NOMO-1 treated with DMSO at 0.1 percent for 48 hours (cell line): ENCODE data around the gene DNAJC4.

Experiments used
- DNase-seq: peaks from one replicate; lab custom pipeline; 2025; ENCODE audit not compliant: unreplicated experiment; lab: John Stamatoyannopoulos, UW

DNAJC4 gene

GRCh38 chr11:64275031-64275800 lies 44.9 kb downstream of the DNAJC4 start:
- DNase-seq, result no peak

GRCh38 chr11:64275841-64276240 lies 45.5 kb downstream of the DNAJC4 start:
- DNase-seq, result no peak

GRCh38 chr11:64276653-64277431 lies 46.5 kb downstream of the DNAJC4 start:
- DNase-seq, result no peak

- no peak for DNase-seq
Observed at GRCh38 chr11:64278576-64279190, 48.3 kb downstream of the DNAJC4 start.

- DNase-seq, result no peak
Observed at GRCh38 chr11:64281957-64282770, 51.8 kb downstream of the DNAJC4 start.

- DNase-seq, result no peak
Observed at GRCh38 chr11:64283092-64283491, 52.7 kb downstream of the DNAJC4 start.
